CD4-positive, alpha-beta T cell (primary cell): Measurements from ENCODE around the gene HABP2. TPM values are rescaled to one million over a fixed set of nuclear protein-coding genes. Genes with fewer than 3 reads are reported as not detected.

Experiments used
- ATAC-seq: fragments of 200-7000 bp; cut with Tn5 transposase; one replicate; pipeline ENCODE4 v1.10.0; 2022; ENCODE audit warnings: mild to moderate bottlenecking; ENCODE audit not compliant: poor library complexity
- CTCF ChIA-PET: fragments of 350-600 bp; sonication (Branson Sonifier 250); formaldehyde crosslinking; loops from one replicate; lab custom pipeline; 2021; ENCODE audit warnings: antibody characterized with exemption, inconsistent platforms; lab: Charles Lee
- POLR2A ChIA-PET: fragments of 350-600 bp; sonication (Branson Sonifier 250); formaldehyde crosslinking; loops from one replicate; lab custom pipeline; 2021; ENCODE audit warnings: antibody characterized with exemption, inconsistent platforms; lab: Charles Lee
- DNase-seq, 14 experiments: peaks; one replicate each; pipeline ENCODE4 v3.0.0-alpha.2; 2013 to 2020; ENCODE audit warnings: mixed read lengths in 2 of 14
- H3K27ac ChIP-seq, 2 donors: one replicate each; pipeline versions ENCODE4 v1.5.1 to v1.7.0; 2013; ENCODE audit warnings: low read length in 2 of 2, low read depth in 1 of 2, mild to moderate bottlenecking in 1 of 2
- H3K27me3 ChIP-seq, 2 experiments: 1 replicate in 1 of 2; 2 replicates in 1 of 2; pipeline versions ENCODE4 v1.6.1 to v1.7.0; 2013; ENCODE audit warnings: low read length in 2 of 2, control low read depth in 1 of 2, mild to moderate bottlenecking in 1 of 2, moderate library complexity in 1 of 2; ENCODE audit not compliant: insufficient read depth in 2 of 2, control insufficient read depth in 1 of 2
- H3K36me3 ChIP-seq: one replicate; pipeline ENCODE4 v1.6.1; 2013; ENCODE audit warnings: low read length, control low read depth; ENCODE audit not compliant: insufficient read depth
- H3K4me1 ChIP-seq: one replicate; pipeline ENCODE4 v1.6.1; 2013; ENCODE audit warnings: low read length, control low read depth; ENCODE audit not compliant: insufficient read depth
- H3K4me3 ChIP-seq: one replicate; pipeline ENCODE4 v1.5.1; 2013; ENCODE audit warnings: mild to moderate bottlenecking, low read length, moderate library complexity
- H3K9me3 ChIP-seq, 2 experiments: 1 replicate in 1 of 2; 2 replicates in 1 of 2; pipeline versions ENCODE4 v1.6.1 to v1.7.0; 2013; ENCODE audit warnings: low read length in 2 of 2, mild to moderate bottlenecking in 2 of 2, control low read depth in 1 of 2, moderate library complexity in 1 of 2; ENCODE audit not compliant: control insufficient read depth in 1 of 2, insufficient read depth in 1 of 2
- H3K27ac Mint-ChIP-seq: one replicate; pipeline ENCODE4 v1.8.0; 2020; ENCODE audit warnings: mixed read lengths
- H3K27me3 Mint-ChIP-seq: one replicate; pipeline ENCODE4 v1.8.0; 2021; ENCODE audit warnings: mixed read lengths
- H3K36me3 Mint-ChIP-seq: one replicate; pipeline ENCODE4 v1.8.0; 2021; ENCODE audit warnings: low read depth, mixed read lengths
- H3K4me1 Mint-ChIP-seq: one replicate; pipeline ENCODE4 v1.8.0; 2021; ENCODE audit warnings: low read depth, mixed read lengths
- H3K4me3 Mint-ChIP-seq: one replicate; pipeline ENCODE4 v1.8.0; 2020; ENCODE audit warnings: mild to moderate bottlenecking, mixed read lengths
- H3K9me3 Mint-ChIP-seq: one replicate; pipeline ENCODE4 v1.8.0; 2020; ENCODE audit warnings: mixed read lengths
- intact Hi-C, 2 experiments: fragments of 100-400 bp; cut with DNase I in 1 of 2; cut with micrococcal nuclease in 1 of 2; formaldehyde crosslinking; loops; one replicate each; pipeline versions ENCODE4 v1.15.1 to v1.9.0; 2023 to 2025; cut with DNase I, micrococcal nuclease
- total RNA-seq, 174 experiments: library from RNA in 2 of 174; stranded (reverse) in 2 of 174; gene quantifications; one replicate each; pipeline ENCODE4 v1.2.3 and lab custom pipeline; 2021 to 2026
- TF ChIP-seq, protein P1 (sequence below): fragments of 200-600 bp; IDR thresholded peaks from one replicate; pipeline ENCODE4 v1.8.0; 2022; ENCODE audit warnings: antibody characterized with exemption, mild to moderate bottlenecking

Gene HABP2
- total RNA-seq, 2 experiments from 2014 or later, result not detected

- TF ChIP-seq, protein P1, sequence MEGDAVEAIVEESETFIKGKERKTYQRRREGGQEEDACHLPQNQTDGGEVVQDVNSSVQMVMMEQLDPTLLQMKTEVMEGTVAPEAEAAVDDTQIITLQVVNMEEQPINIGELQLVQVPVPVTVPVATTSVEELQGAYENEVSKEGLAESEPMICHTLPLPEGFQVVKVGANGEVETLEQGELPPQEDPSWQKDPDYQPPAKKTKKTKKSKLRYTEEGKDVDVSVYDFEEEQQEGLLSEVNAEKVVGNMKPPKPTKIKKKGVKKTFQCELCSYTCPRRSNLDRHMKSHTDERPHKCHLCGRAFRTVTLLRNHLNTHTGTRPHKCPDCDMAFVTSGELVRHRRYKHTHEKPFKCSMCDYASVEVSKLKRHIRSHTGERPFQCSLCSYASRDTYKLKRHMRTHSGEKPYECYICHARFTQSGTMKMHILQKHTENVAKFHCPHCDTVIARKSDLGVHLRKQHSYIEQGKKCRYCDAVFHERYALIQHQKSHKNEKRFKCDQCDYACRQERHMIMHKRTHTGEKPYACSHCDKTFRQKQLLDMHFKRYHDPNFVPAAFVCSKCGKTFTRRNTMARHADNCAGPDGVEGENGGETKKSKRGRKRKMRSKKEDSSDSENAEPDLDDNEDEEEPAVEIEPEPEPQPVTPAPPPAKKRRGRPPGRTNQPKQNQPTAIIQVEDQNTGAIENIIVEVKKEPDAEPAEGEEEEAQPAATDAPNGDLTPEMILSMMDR, result no peak
- no peak overlapping the region for H3K27ac Mint-ChIP-seq
- Histone ChIP-seq H3K27me3 (no peaks in the 10 kb centered on the region), H3K4me3 (no peak overlapping the region), H3K36me3 (no peaks in the 10 kb centered on the region), H3K4me1 (no peaks in the 10 kb centered on the region), H3K9me3 (no peaks in the 10 kb centered on the region), H3K27ac (no peak overlapping the region)
- no peaks in the 10 kb centered on the region for H3K9me3 Mint-ChIP-seq
- peaks cover 13% of the 10 kb centered on the region for H3K27me3 Mint-ChIP-seq
- DNase-seq (no peak), ATAC-seq (no peak)
- intact Hi-C loops, result no loop called here
- CTCF ChIA-PET, result no interaction called here
- H3K4me3 Mint-ChIP-seq, result no peak overlapping the region
- no peaks in the 10 kb centered on the region for H3K4me1 Mint-ChIP-seq
- POLR2A ChIA-PET, result no interaction called here
- no peaks in the 10 kb centered on the region for H3K36me3 Mint-ChIP-seq
Measured at GRCh38 chr10:113585949-113586348, 33.1 kb downstream of the HABP2 start.

GRCh38 chr10:113589201-113589770, 36.4 kb downstream of the HABP2 start:
- Mint-ChIP-seq H3K4me1 (no peaks in the 10 kb centered on the region), H3K9me3 (no peaks in the 10 kb centered on the region), H3K36me3 (no peaks in the 10 kb centered on the region), H3K4me3 (no peak overlapping the region), H3K27ac (no peak overlapping the region), H3K27me3 (peaks cover 3% of the 10 kb centered on the region)
- H3K4me3 ChIP-seq, result no peak overlapping the region
- H3K27ac ChIP-seq, result no peak overlapping the region
- no peaks in the 10 kb centered on the region for H3K36me3 ChIP-seq
- H3K9me3 ChIP-seq, result no peaks in the 10 kb centered on the region
- CTCF ChIA-PET, result no interaction called here
- POLR2A ChIA-PET, result no interaction called here
- H3K4me1 ChIP-seq, result no peaks in the 10 kb centered on the region
- ATAC-seq (no peak), DNase-seq (no peak)
- H3K27me3 ChIP-seq, result peaks cover 0 to 3% of the 10 kb centered on the region in 2 experiments
- intact Hi-C loops, result no loop called here
- TF ChIP-seq, protein P1, result no peak

GRCh38 chr10:113590581-113590980, 37.7 kb downstream of the HABP2 start:
- H3K4me3 Mint-ChIP-seq, result no peak overlapping the region
- intact Hi-C loops, result no loop called here
- Histone ChIP-seq H3K27me3 (peaks cover 0 to 3% of the 10 kb centered on the region in 2 experiments), H3K27ac (no peak overlapping the region), H3K36me3 (no peaks in the 10 kb centered on the region), H3K9me3 (peaks cover 0 to 4% of the 10 kb centered on the region in 2 experiments), H3K4me3 (no peak overlapping the region), H3K4me1 (no peaks in the 10 kb centered on the region)
- H3K36me3 Mint-ChIP-seq, result no peaks in the 10 kb centered on the region
- ATAC-seq (no peak), DNase-seq (no peak)
- H3K4me1 Mint-ChIP-seq, result no peaks in the 10 kb centered on the region
- TF ChIP-seq, protein P1, result no peak
- CTCF ChIA-PET, result no interaction called here
- H3K27me3 Mint-ChIP-seq, result peaks cover 2% of the 10 kb centered on the region
- POLR2A ChIA-PET, result no interaction called here
- no peaks in the 10 kb centered on the region for H3K9me3 Mint-ChIP-seq
- H3K27ac Mint-ChIP-seq, result no peak overlapping the region
